IPS-NIHi7 (cell line): ENCODE measurements around the gene DIPK1C.

Experiments used
- DNase-seq: peaks from one replicate; pipeline ENCODE4 v3.0.0; 2012; ENCODE audit warnings: mixed read lengths; ENCODE audit errors: extremely low spot score

DIPK1C gene

GRCh38 chr18:74420481-74420880 is 36.6 kb downstream of the DIPK1C start:
- DNase-seq = no peak

DNA sequence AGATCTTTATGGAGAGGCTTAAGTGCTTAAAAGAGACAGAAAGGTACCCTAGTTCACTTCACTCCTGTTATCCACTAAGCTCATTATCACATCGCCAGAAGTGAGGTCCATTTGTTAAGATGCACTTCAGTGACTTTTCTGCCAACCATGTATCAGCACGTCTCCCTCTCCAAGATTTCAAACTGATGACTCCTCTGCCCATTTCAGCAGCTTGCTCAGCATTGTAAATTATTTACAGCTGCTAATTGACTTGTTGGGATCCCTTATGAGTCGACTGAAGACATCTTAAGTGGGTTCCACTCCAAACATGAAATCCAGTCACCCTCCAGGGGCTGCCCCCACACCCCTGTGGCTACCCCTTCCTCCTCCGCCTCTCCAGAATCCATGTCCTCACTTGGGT is 37.3 kb downstream of the DIPK1C start:
- DNase-seq = no peak

DNA sequence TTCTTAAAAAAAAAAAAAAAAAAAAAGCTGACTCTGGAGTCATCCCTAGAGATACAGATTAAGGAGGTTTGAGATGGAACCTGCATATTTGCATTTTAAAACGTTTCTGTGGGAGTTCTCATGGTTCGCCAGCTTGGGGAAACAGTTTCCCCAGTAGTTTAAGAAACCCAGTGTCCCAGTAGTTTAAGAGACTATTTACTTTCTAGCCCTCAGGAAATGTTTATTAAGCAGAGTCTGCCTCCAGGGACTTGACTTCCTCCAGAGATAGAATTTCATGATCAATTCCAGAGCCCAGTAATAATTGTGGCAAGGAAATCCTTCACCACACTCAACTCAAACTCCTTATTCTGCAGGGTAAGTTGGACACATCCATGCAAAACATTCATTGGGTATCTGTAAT is 39.1 kb downstream of the DIPK1C start:
- no peak for DNase-seq

DNA sequence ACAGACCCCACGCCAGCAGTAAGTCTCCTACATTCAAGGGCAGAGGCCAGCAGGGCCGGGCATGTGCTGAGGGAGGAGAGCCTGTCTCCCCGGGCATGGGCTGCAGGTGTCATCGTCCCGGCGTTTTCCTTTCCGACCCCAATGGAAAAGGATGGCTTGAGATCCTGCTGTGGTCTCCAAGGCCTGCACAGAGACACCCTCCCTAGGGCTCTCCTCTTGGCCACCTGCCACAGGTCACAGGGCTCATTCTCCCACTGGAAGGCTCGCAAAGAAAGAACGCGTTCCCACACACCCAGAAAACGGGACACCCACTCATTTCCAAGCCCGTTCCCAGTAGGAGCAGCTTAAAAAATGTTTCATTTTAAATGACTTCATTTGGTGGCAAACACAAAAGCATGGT is 41.0 kb downstream of the DIPK1C start:
- no peak for DNase-seq

DNA sequence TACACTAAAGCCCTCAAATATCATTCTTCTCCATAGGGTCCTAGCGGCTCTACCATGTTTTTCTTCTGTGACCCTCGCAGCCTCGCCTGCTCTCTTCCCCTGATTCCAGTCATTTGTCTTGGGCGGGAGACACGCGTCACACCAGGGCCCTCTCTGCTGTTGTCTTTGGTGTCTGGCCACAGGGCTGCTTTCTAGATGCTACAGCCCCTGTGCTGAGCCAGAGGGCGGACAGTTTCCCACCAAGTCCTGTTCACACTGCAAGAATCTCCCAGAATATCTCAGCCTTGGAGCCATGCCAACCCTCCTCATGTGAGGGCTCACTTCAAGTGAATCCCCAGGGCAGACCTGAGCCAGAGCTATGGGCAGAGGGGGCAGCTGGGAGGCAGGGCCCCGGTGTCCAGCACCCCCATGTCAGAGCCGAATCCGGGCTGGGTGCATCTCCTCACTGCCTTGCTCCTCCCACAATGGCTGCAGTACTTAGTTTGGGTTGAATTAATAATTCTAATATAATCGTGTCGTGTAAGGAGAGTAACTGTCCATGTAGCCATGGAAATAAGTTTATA is 42.1 kb downstream of the DIPK1C start:
- no peak for DNase-seq

DNA sequence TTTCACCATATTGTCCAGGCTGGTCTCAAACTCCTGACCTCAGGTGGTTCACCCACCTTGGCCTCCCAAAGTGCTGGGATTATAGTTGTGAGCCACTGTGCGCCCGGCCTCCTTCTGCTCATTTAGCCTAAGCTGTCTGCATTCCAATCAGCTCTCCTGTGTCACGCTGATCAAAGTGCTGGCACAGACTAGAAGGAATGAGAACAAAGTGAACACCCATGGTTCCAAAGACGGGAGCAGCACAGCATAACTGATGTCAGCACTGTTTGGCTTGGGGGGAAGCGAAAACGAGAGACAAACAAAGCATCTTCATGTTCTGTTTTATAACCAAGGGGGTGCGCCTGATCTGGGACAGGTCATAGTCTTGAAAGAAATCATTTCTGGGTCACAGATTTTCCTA is 43.3 kb downstream of the DIPK1C start:
- DNase-seq = no peak

- DNase-seq = no peak
Observed at GRCh38 chr18:74412116-74412880, 44.8 kb downstream of the DIPK1C start.

GRCh38 chr18:74411475-74411874 is 45.6 kb downstream of the DIPK1C start:
- no peak for DNase-seq

DNA sequence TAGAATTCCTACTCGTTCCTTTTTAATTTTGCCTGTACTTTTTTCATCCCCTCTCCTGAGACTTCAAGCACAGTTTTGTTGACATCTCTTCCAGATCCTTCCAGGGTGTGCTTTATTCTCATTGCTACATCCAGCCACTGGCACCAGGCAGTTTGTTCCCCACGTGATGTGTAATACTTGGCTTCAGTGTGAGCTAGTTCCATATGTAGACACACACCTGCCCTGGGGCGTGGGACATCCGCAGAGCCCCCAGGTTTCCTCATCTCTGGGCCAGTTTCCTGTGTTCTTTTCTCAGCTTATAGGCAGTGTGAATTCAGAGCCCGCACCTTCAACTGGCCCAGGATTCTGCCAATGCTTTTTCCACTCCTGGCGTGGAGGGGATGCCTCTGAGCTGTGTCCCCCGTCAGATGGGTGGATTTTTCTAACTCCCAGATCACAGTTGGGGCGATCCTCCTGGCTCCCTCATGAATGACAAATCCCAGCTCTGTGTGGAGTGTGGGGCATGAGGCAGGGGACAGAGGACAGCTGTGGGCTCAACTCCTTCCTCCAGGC is 46.6 kb downstream of the DIPK1C start:
- DNase-seq = no peak

- DNase-seq = no peak
Observed at GRCh38 chr18:74407888-74408287, 49.2 kb downstream of the DIPK1C start.

DNA sequence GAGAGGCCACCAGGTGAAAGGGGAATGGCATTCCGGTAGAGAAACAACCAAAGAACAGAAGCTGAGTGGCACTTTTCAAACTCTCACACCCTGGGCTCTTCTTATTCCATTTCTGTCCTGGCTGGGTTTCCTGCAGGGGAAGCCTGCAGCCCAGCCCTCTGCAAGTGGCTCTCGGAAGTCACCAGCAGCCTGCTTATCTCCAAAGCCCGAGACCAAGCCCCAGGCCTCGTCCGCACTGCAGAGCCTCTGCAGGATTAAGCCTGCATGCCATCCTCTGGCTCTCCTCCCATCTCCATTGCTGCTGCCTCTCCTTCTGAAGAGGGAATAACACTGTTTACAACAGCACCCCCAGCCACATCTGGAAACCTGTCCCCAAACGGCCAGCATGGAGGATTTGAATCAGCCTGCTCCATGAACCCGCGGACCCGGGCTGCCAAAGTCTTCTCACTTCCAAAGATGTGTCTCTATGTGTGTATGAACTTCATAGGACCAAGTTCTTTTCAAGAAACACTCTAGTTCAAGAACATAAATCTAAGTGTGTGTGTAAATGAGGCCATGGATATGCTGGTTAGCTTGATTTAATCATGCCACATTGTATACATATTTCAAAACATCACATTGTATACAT is 54.2 kb downstream of the DIPK1C start:
- DNase-seq = peak; percentile 53

DNA sequence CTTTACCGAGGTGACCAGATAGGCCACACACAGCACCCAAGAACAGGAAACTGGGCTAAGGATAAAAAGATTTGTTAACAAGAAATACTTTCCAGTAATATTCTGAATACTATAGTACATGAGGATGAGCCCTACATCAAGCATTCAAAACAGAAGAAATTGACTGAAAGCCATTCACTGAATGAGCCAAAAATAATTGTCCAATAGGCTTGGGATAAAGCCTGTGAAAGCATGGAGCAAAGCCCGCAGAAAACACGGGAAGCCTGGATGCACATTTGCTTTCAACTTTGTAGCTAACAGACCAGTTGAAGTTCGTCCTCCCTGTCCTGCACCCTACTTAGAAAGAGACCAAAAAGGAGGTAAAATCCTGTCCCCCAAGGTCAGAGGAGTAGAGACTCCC is 56.3 kb downstream of the DIPK1C start:
- no peak for DNase-seq

DNA sequence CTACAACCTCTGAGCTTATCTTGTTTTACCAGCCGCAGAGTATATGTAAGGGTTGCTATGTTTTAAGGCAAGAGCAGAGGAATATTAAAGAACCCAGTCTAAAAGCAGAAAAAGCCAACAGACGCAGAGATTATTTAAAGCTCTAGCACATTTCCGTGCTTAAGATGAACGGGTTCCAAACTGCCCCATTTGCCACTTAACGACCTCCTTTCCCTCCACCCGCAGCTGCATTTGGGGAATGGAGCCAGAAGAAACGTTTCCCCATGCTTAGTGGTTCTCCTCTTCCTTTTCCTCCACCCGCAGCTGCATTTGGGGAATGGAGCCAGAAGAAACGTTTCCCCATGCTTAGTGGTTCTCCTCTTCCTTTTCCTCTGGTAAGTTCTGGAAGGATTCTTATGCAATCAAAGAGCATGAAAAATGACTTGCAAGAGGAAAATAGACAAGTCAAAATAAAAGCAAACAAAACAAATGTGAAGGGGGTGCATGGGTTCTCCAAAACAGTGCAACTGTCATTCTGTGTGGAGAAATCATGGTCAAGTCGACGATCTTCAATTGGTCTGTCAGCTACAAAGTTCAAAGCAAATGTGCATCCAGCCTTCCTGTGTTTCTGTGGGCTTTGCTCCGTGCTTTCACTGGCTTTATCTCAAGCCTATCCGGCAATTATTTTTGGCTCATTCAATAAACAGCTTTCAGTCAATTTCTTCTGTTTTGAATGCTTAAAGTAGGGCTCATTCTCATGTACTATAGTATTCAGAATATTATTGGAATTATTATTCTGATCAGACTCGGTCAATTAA is 57.8 kb downstream of the DIPK1C start:
- no peak for DNase-seq

DNA sequence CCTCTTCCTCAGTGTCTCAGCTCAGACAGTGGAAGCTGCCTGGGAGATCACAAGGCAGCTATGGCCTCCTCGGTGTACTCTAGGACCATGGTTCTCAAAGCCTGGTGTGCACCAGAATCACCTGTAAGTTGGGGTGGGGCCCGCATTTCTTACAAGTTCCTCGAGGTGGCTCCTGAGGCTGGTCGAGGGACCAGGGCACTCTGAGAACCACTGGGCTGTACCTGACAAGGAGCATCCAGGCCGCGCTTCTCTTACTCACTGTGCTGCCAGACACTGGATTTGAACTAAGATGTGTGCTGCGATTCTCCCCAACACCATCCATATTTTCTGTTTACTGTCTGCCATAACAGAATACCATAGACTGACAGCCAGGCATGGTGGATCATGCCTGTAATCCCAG is 59.5 kb downstream of the DIPK1C start:
- DNase-seq = no peak

DNA sequence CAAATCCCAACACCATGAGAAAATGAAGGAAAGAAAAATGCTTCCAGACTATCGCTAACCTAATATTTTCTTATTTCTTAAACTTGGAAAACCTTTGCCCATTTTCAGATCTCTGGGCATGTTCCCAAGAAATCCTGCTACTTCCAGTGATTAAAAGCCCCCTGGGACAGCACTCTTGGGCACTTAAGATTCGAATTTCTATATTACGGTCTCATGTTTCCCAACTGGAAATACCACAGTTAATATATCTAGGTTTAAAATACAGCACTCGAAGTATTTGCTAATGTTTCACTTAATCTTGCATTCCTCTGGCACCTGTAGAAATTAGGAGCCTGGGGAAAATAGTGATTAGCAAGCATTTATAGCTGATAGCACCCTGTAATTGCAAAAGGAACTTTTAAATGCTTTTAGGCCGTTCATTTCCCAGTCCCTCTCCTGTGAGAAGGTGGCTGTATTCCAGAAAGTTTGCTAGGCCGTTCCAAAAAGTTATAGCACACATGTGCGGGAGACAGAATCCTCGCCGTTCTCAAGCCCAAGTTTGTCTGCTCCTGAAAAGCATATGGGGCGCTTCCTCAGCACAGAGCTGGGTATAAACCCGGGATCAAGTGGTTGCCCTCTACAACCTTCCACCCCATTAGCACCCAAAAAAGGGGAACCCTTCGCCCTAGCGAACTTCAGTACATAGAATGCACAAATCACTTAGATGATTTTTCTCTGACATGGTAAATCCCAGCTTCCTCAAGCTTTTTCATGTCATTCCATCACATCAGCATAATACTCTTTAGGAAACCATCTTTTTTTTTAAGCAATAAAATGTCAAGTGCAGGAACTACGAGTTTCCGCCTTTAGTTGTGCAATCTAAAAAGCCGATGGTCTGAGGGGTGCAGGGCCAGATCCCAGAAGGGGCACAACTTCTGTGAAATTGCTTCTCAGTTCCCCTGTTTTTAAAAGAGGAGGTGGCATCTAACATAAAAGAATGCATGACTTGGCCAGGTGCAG is 60.6 kb downstream of the DIPK1C start:
- DNase-seq = no peak

DNA sequence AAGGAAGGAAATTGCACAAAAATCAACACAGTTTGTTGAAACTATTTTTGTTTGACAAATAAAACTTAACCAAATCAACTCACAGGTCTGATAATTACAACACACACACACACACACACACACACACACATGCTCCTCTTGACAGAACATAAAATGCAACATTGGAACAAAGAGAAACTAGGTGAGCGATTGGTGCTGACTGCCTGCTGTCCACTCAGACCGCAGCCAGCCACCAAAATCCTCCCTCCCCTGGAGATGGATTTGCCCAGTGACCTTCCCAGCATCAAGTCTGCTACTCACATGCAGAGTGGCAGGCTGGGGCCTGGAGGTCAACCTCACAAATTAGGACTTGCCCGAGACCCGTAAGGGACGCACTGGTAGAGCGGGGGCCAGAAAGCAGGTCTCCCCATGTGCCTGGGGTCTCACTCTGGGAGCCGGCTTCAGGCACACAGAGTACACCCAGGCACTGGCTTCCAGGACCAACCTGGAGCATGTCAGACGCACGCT is 61.4 kb downstream of the DIPK1C start:
- DNase-seq = no peak

GRCh38 chr18:74395006-74395405 is 62.1 kb downstream of the DIPK1C start:
- no peak for DNase-seq

DNA sequence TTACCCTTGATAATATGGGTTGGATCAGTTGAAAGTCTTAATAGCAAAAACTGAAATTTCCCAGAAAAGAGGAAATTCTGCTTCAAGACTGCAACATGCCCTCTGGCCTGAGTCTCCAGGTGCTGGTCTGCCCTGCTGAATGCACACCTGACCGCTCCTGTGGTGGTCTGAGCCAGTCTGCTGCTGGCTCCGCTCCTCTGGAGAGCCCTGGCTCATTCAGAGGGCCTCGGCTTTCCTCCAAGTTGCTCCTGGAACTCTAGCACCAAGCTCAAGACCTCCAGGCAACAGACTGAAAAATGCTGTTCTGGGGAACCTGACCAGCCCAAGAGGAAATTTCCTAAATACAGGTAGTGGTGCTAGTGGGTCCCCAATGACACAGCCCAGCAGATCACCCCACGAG is 64.8 kb downstream of the DIPK1C start:
- no peak for DNase-seq

GRCh38 chr18:74390900-74391299 is 66.2 kb downstream of the DIPK1C start:
- DNase-seq = no peak

DNA sequence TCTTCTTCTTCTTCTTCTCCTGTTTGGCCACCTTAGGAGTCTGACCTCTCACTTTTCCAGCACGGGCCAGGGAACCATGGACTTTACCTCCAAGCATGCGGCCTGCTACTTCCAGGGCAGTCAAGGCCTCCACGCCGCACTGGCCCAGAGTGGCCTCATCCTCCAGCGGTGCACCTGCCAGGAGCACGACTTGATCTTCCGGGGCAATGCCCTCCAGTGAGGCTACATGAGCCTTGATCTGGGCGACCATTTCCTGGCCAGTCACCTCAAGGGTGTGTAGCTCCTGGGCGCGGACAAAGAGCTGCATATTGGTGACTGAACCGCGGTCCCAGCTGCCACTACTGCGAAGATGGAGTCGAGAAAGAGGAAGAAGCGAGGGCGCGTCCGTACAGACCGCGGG is 67.1 kb downstream of the DIPK1C start:
- DNase-seq = no peak
